Omental fat pad (tissue), 4 donors: Measurements from ENCODE around the gene NFKB1. TPM values are rescaled to one million over a fixed set of nuclear protein-coding genes. Genes with fewer than 3 reads are reported as not detected.

ENCODE experiments used
- ATAC-seq: fragments of 150-250 bp; one replicate; pipeline ENCODE4 v1.9.1; 2016; ENCODE audit warnings: mild to moderate bottlenecking, moderate library complexity; ENCODE audit not compliant: low FRiP score
- DNase-seq: peaks from one replicate; pipeline ENCODE4 v3.0.0-alpha.2; 2019; ENCODE audit warnings: low spot score
- CTCF ChIP-seq, 3 donors: fragments of 450-650 bp; IDR thresholded peaks; one replicate each; pipeline ENCODE4 v1.5.1; 2016 to 2017; ENCODE audit warnings: antibody characterized with exemption in 3 of 3, mild to moderate bottlenecking in 3 of 3, moderate library complexity in 2 of 3
- total RNA-seq, 4 donors: library from RNA; depleted of rRNA; stranded (reverse); fragments of >200 nt; gene quantifications; one replicate each; pipeline ENCODE4 v1.1.0, GENCODE V29; 2016

The NFKB1 gene
- total RNA-seq, 4 donors from 2014 or later: 26.4 to 151 (median 46.6) TPM

GRCh38 chr4:102529977-102530376, 28.8 kb downstream of the NFKB1 start:
- TF ChIP-seq CTCF (IDR thresholded peaks at IDR 0.05): no peak
- ATAC-seq (no peak), DNase-seq (no peak)

DNA sequence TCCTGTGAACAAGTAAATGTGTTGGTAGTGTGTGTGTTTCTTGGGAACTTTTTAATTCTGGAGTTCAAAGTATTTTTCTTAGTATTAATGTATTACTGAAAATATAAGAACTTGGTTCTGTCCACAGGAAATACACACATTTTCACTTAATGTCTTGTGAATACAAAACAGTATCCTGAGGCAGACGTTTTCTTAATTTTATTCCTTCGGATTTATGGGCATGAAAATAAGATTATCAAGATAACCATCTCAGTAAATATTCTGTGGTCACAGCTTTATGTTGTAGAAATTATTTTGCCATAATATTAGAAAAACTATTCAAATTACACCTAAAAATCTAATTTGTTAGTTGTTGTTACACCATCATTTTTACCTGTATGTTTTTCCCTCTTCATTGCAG, 29.8 kb downstream of the NFKB1 start:
- TF ChIP-seq CTCF (IDR thresholded peaks at IDR 0.05): no peak
- no peak for DNase-seq
- no peak for ATAC-seq

GRCh38 chr4:102531462-102531861, 30.3 kb downstream of the NFKB1 start:
- DNase-seq: no peak
- no peak for TF ChIP-seq CTCF (IDR thresholded peaks at IDR 0.05)
- ATAC-seq: no peak

DNA sequence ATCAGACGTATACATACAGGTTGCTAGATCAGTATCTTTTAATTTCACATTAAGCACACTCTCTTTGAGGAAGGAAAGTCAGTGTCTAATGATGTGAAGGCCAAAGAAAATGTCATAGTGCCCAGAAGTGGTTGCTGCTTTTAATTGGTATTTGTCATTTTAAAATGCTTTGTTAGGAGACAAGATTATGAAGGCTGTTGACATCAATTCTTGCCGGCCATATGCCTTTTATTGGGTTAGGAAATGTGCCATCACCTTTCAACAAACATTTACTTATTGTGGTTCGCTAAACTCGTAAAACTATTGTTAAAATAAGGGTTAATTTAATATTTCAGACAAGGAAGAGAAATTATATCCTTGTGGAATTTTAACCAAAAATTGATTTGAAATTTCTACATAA, 32.2 kb downstream of the NFKB1 start:
- no peak for DNase-seq
- no peak for ATAC-seq
- TF ChIP-seq CTCF (IDR thresholded peaks at IDR 0.05): no peak

DNA sequence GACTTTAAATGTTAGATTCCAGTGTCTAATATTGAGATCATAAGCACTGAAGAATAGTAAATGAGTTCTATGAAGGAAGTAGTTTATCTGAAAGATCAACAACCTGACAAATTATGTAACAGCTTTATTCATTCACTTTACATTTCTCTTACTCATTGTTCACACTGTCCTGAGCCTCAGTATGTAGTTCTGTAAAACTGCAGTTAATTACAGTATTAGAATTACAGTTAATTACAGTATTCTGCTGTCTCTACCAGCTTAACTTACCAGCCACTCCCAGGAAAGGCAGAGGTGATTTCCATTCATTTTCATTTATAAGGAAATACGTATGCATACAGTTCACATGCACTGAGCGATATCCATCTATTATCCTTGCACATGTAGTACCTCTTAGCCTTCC, 32.7 kb downstream of the NFKB1 start:
- ATAC-seq (no peak), DNase-seq (no peak)
- TF ChIP-seq CTCF (IDR thresholded peaks at IDR 0.05): no peak

GRCh38 chr4:102534845-102535244, 33.7 kb downstream of the NFKB1 start:
- no peak for TF ChIP-seq CTCF (IDR thresholded peaks at IDR 0.05)
- no peak for DNase-seq
- ATAC-seq: no peak

- ATAC-seq: no peak
- no peak for TF ChIP-seq CTCF (IDR thresholded peaks at IDR 0.05)
- DNase-seq: no peak
These were observed 34.4 kb downstream of the NFKB1 start for GRCh38 chr4:102535398-102536082.
